ENCODE data around the gene PIGU.

PIGU gene

GRCh38 chr20:34530342-34530741 is 146.6 kb downstream of the PIGU start:
- Histone ChIP-seq H3K4me3 (ENCODE audit: low read depth in 1 of 2, low read length in 1 of 2) (no peak overlapping the region), H3K4me1 (ENCODE audit: control insufficient read depth in 1 of 2, insufficient read depth in 1 of 2, low read depth in 1 of 2, low read length in 1 of 2) (no peaks in the 10 kb centered on the region), H3K27ac (no peak overlapping the region), H3K27me3 (no peaks in the 10 kb centered on the region), H3K9me3 (no peaks in the 10 kb centered on the region), H3K36me3 (peaks cover 90% of the 10 kb centered on the region)
- no peak for TF ChIP-seq CTCF (IDR thresholded peaks at IDR 0.05)

- no peaks in the 10 kb centered on the region for H3K9me3 ChIP-seq
- H3K27ac ChIP-seq: no peak overlapping the region
- H3K4me1 ChIP-seq (ENCODE audit: control insufficient read depth in 1 of 2, insufficient read depth in 1 of 2, low read depth in 1 of 2, low read length in 1 of 2): no peaks in the 10 kb centered on the region
- peaks cover 84% of the 10 kb centered on the region for H3K36me3 ChIP-seq
- no peak overlapping the region for H3K4me3 ChIP-seq (ENCODE audit: low read depth in 1 of 2, low read length in 1 of 2)
- TF ChIP-seq CTCF (IDR thresholded peaks at IDR 0.05): no peak
- H3K27me3 ChIP-seq: no peaks in the 10 kb centered on the region
These were observed 147.2 kb downstream of the PIGU start for GRCh38 chr20:34529742-34530141.

- no peak for TF ChIP-seq CTCF (IDR thresholded peaks at IDR 0.05)
- Histone ChIP-seq H3K27ac (no peak overlapping the region), H3K4me3 (ENCODE audit: low read depth in 1 of 2, low read length in 1 of 2) (no peak overlapping the region), H3K27me3 (no peaks in the 10 kb centered on the region), H3K4me1 (ENCODE audit: control insufficient read depth in 1 of 2, insufficient read depth in 1 of 2, low read depth in 1 of 2, low read length in 1 of 2) (no peaks in the 10 kb centered on the region), H3K36me3 (peaks cover 77% of the 10 kb centered on the region), H3K9me3 (no peaks in the 10 kb centered on the region)
These were observed 148.0 kb downstream of the PIGU start for GRCh38 chr20:34528921-34529297.

- peaks cover 58% of the 10 kb centered on the region for H3K36me3 ChIP-seq
- H3K4me1 ChIP-seq (ENCODE audit: control insufficient read depth in 1 of 2, insufficient read depth in 1 of 2, low read depth in 1 of 2, low read length in 1 of 2): peaks cover 0 to 6% of the 10 kb centered on the region in 2 experiments
- no peaks in the 10 kb centered on the region for H3K27me3 ChIP-seq
- TF ChIP-seq CTCF (IDR thresholded peaks at IDR 0.05): no peak
- H3K4me3 ChIP-seq (ENCODE audit: low read depth in 1 of 2, low read length in 1 of 2): no peak overlapping the region
- no peaks in the 10 kb centered on the region for H3K9me3 ChIP-seq
- no peak overlapping the region for H3K27ac ChIP-seq
These were observed 149.9 kb downstream of the PIGU start for GRCh38 chr20:34527016-34527415.

GRCh38 chr20:34526466-34526865 is 150.4 kb downstream of the PIGU start:
- H3K4me1 ChIP-seq (ENCODE audit: control insufficient read depth in 1 of 2, insufficient read depth in 1 of 2, low read depth in 1 of 2, low read length in 1 of 2): peaks cover 0 to 6% of the 10 kb centered on the region in 2 experiments
- H3K36me3 ChIP-seq: peaks cover 56% of the 10 kb centered on the region
- H3K4me3 ChIP-seq (ENCODE audit: low read depth in 1 of 2, low read length in 1 of 2): no peak overlapping the region
- H3K9me3 ChIP-seq: no peaks in the 10 kb centered on the region
- TF ChIP-seq CTCF (IDR thresholded peaks at IDR 0.05): no peak
- H3K27me3 ChIP-seq: no peaks in the 10 kb centered on the region
- H3K27ac ChIP-seq: no peak overlapping the region
